Vagina (tissue), 2 donors: ENCODE data around the gene MAGEA10.

Source experiments
- POLR2A ChIP-seq, 2 donors: fragments of 450-650 bp; IDR thresholded peaks; one replicate each; pipeline ENCODE4 v1.6.1; 2017; ENCODE audit warnings: antibody characterized with exemption in 2 of 2, mild to moderate bottlenecking in 2 of 2, moderate library complexity in 2 of 2
- POLR2AphosphoS5 ChIP-seq, 2 donors: sonication (generic); formaldehyde crosslinking; IDR thresholded peaks; one replicate each; pipeline ENCODE4 v1.9.0; 2017; ENCODE audit warnings: antibody characterized with exemption in 2 of 2, mild to moderate bottlenecking in 2 of 2, low read depth in 1 of 2; ENCODE audit not compliant: insufficient read depth in 1 of 2
- TF ChIP-seq, protein P1 (sequence below), 3 experiments: fragments of 450-650 bp in 2 of 3; fragments of 200-600 bp in 1 of 3; sonication (generic) in 1 of 3; IDR thresholded peaks; one replicate each; pipeline ENCODE4 v1.5.1; 2017 to 2019; ENCODE audit warnings: antibody characterized with exemption in 3 of 3, mild to moderate bottlenecking in 2 of 3, moderate library complexity in 2 of 3

DNA sequence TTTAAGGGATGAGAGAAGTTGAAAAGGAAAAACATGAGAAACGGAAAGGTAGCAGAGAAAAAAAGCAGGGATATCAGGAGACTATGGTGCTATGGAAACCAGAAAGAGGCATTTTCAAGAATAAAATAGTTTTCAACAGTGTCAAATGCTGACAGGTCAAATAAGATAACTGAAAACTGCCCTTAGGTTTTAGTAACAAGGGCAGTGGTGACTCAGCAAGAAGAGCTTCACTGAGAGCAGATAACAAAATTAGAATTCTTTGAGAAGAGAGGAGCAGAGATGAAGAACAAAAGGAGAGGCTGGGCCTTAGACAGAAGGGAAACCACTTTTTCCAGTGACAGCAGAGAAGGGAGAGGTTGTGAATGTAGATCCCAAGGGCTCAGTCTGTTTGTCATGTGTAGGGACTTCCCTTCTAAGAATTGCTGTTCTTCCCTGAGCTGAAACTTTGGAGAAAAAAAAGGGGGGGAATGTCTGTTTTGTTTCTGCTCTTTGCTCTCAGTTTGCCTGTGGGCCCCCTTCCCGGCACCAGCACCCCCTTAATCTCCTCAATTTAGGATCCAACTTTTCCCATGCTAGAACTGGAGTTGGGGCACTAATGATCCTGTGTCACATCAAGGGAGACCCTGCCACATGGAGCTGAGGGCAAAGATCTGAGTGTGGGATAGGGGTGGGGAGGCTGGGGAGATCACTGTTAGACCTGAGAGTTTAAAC is 26.8 kb upstream of the MAGEA10 start:
- TF ChIP-seq POLR2A (IDR thresholded peaks at IDR 0.05) (no peak), POLR2AphosphoS5 (IDR thresholded peaks at IDR 0.05; ENCODE audit: insufficient read depth in 1 of 2, low read depth in 1 of 2) (no peak)
- TF ChIP-seq, protein P1, sequence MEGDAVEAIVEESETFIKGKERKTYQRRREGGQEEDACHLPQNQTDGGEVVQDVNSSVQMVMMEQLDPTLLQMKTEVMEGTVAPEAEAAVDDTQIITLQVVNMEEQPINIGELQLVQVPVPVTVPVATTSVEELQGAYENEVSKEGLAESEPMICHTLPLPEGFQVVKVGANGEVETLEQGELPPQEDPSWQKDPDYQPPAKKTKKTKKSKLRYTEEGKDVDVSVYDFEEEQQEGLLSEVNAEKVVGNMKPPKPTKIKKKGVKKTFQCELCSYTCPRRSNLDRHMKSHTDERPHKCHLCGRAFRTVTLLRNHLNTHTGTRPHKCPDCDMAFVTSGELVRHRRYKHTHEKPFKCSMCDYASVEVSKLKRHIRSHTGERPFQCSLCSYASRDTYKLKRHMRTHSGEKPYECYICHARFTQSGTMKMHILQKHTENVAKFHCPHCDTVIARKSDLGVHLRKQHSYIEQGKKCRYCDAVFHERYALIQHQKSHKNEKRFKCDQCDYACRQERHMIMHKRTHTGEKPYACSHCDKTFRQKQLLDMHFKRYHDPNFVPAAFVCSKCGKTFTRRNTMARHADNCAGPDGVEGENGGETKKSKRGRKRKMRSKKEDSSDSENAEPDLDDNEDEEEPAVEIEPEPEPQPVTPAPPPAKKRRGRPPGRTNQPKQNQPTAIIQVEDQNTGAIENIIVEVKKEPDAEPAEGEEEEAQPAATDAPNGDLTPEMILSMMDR (IDR thresholded peaks at IDR 0.05), result no peak
